SK-N-SH (cell line): ENCODE measurements around the gene EFHB.

Source experiments
- CTCF ChIP-seq: fragments of 200-600 bp; sonication (generic); IDR thresholded peaks from 2 replicates; pipeline ENCODE4 v1.6.1; 2017; ENCODE audit warnings: antibody characterized with exemption, mild to moderate bottlenecking, moderate library complexity
- JUND ChIP-seq: IDR thresholded peaks from 2 replicates; pipeline ENCODE4 v1.4.0; 2012
- MAX ChIP-seq: IDR thresholded peaks from 2 replicates; pipeline ENCODE4 v1.4.0; 2012; ENCODE audit warnings: low read depth
- MXI1 ChIP-seq: IDR thresholded peaks from 2 replicates; pipeline ENCODE4 v1.6.1; 2012; ENCODE audit warnings: mild to moderate bottlenecking, low read depth, low read length, improper control_type of control experiment
- NRF1 ChIP-seq: IDR thresholded peaks from 2 replicates; pipeline ENCODE4 v1.6.1; 2012; ENCODE audit warnings: low read depth, mild to moderate bottlenecking, low read length
- RAD21 ChIP-seq: IDR thresholded peaks from 2 replicates; pipeline ENCODE4 v1.6.1; 2012; ENCODE audit warnings: mild to moderate bottlenecking, low read length
- USF1 ChIP-seq: IDR thresholded peaks from 2 replicates; pipeline ENCODE4 v1.4.0; 2012; ENCODE audit warnings: low read depth, borderline replicate concordance

GRCh38 chr3:19866751-19867347, 67.2 kb downstream of the EFHB start:
- TF ChIP-seq NRF1, result no peak
- no peak for TF ChIP-seq USF1
- peak; percentile 90 for TF ChIP-seq RAD21
- peak; percentile 83 for TF ChIP-seq CTCF
- TF ChIP-seq MXI1, result no peak
- TF ChIP-seq JUND, result no peak
- TF ChIP-seq MAX, result no peak
